ENCODE measurements around the gene MIER1.
"Not testable (repeated sequence)": the region's sequence is repeated elsewhere in the genome, so short reads cannot be mapped to it uniquely, and the experiment has no call there.

The MIER1 gene

GRCh38 chr1:66924756-66925557, at the start of gene MIER1, which contains the start of gene DNAI4:
Gene MIER1 (plus strand): TSS chr1:66924990. CDS start chr1:66925029, 39 bp downstream.
Gene DNAI4 (minus strand): TSS chr1:66924856. CDS start chr1:66924831, 25 bp downstream.
- peak; percentile 92 for DNase-seq (ENCODE audit: low read depth)

DNA sequence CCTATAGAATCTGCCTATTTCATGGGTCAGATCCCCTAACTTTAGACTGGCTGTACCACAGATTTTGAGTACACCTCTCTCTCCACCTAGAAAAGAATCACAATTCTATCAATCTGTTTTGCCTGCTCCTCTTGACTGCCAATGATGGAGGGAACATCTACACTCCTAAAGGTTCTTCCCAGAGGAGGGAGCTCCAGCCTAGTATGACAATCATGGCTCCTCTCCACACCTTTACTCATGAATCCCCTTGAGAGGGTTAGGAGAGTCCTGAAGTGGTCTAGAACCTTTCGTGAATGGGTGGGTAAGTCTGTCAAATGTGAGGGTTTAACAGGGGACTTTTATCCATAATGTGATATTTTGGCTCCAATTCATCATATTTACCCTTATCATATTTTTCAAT, 48.1 kb upstream of the MIER1 start:
- no peak for DNase-seq (ENCODE audit: low read depth)

DNA sequence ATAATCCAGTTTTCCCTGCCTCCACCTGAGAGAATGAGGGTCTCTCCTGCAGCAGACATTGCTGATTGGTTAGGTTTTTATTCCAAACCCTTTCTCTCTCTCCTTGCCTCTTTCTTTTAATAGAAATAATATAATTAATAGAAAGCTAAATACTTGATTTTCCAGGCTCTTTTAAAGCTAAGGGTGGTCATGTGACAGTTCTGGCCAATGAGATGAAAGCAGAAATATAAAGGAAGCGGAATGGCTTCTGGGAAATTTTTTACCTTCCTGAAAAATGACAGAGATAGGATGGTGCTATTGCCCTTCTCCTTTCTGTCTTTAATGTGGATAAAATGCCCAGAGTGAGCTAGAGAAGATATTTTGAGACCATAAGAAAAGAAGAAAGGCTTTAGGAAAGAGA, 35.8 kb upstream of the MIER1 start:
- DNase-seq (ENCODE audit: low read depth), result no peak

- no peak for DNase-seq (ENCODE audit: low read depth)
These were observed 34.2 kb upstream of the MIER1 start for GRCh38 chr1:66890621-66891020.

DNA sequence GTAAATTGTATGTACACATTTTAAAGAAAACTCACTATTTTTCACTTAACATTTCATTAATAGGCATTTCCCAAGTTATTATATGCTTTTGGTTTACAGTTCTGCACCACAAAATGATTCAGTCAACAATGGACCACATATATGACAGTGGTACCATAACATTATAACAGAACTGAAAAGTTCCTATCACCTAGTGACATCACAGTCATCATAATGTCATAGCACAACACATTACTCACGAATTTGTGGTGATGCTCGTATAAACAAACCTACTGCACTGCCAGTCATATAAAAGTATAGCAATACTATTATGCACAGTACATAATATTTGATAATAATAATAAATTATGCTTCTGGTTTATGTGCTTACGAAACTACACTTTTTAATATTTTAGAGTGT, 31.1 kb upstream of the MIER1 start:
- no peak for DNase-seq (ENCODE audit: low read depth)

DNA sequence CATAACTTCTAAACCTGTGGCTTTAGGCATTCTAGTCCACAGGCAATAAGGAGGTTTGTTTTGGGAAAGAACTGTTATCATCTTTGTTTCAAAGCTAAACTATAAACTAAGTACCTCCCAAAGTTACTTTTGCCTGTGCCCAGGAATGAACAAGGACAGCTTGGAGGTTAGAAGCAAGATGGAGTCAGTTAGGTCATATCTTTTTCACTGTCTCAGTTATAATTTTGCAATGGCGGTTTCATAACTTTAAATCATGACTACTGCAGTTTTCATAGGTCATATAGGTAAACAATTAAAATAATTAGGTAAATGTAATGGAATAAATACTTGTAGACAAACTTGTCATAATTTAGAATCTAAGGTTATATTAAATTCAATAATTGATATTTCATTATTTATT, 9.6 kb upstream of the MIER1 start:
- DNase-seq (ENCODE audit: low read depth), result not testable (repeated sequence)

DNA sequence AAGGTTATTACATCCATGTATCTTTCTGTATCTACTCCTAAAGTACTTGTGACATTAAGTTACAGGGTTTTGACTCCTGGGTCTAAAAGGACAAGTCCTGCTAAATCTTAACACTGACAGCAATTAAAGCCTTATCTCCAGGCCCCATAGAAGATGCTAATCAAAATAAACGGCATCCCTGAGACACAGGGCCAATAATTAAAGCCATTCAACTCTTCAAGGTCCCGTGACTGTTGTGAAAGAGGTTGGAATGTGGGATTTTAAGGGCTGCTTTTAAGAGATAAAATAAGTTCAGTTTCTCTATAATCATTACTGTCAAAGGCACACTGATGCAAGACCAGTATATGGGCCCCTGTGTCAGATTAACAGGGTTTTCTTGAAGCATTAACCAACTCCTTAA, 8.5 kb upstream of the MIER1 start:
- no peak for DNase-seq (ENCODE audit: low read depth)

DNA sequence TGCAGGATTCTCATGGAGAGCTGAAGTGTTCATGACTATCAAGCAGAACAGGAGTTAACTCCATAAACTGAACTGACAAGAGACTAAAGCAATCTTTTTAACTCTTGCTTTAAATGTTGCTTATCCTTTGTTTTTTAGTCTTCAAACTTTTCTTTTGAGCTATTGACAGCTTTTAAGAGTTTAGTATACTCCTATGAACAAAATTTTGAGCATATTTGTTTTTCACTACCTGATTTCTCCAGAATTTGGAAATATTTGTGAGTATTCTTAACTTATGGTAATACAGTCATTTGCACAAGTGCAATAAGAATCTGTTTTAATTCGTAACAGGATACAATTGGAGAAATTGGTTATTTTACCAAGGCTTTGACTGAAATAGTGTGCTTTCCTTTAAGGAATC, 7.3 kb upstream of the MIER1 start:
- no peak for DNase-seq (ENCODE audit: low read depth)

DNA sequence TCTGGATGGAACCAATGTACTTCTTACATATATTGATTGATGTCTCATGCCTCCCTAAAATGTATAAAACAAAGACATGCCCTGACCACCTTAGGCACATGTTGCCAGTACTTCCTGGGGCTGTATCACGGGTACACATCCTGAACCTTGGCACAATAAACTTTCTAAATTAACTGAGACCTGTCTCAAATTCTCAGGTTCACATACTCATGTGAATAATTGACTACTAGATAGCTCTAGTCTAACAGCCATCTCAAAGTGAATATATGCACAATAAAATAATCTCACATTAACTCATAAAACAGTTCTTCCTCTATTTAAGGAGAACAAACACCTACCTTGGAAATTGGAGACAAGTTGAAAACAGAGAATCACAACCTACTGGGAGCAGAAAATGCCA, 5.7 kb upstream of the MIER1 start:
- DNase-seq (ENCODE audit: low read depth), result no peak

DNA sequence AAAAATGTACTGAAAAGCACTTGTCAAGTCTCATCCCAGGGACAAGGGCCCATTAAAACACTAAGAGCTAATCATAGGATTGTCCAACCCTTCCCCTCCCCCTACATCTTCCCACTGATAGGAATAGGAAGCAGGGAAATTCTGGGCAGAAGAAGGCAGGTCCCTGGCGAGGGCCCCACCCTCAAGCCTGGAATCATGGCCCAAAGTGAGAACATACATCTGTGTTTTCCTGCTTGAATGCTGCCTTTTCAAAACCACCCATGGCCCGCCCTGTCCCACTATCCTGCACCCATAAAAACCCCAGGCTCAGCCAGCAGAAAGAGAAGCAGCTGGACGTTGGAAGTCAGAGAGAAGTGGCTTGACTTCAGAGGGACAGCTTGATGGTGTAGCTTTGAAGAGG, 5.0 kb upstream of the MIER1 start:
- DNase-seq (ENCODE audit: low read depth), result no peak

DNA sequence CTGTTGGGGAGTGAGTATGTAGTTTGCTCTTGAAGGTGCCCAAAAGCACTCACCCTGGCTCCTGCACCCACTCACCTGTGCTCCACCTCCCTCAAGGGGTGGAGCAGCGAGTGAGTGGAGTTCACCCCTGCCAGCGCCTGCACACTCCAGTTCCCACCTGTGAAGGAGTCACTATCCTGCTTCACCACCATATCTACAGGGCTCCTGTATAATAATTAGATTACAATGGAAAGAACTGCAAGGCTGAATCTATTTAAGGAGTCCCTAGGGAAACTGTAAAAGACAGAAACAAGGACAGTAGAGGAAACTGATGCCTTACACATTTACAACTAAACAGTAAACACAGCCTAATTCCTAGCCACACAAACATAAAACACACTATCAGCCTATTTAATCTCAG, 4.2 kb upstream of the MIER1 start:
- DNase-seq (ENCODE audit: low read depth), result no peak

DNA sequence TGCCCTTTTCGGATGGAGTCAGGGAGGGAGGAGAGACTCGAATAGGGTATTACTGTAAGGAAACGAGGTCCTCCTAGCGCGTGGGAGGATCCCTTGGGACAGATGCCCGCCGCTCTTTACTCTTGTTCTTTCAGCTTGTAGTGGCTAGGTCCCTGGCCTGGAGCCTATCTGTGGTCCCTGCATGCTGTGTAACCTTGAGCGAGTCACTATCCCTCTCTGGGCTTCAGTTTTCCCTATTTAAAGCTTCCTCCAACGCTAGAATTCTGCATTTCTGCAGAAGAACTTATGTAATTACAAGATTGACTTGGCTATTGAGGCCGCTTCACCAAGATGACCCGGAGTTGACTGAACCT, 744 bp downstream of the MIER1 start:
- DNase-seq (ENCODE audit: low read depth), result no peak

DNA sequence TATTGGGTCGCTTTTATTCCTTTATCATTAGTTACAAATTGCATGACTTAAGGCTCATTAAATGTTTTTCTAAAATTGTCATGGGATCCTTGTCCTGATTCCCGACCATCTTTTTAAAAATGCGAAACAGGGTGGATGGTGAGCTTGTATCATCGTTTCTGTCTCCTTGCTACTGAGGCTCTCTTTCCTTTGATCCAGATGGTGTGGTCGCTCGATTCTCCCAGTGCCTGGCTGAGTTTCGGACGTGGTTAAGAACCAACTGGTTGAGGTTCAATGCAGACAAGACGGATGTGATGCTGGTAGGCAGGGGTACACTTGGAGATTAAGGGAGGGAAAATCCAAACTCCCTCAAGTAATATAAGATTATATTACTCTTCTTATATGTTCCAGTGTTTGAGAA, 1.2 kb downstream of the MIER1 start:
- DNase-seq (ENCODE audit: low read depth), result no peak

- DNase-seq (ENCODE audit: low read depth), result no peak
These were observed 2.7 kb downstream of the MIER1 start for GRCh38 chr1:66927528-66927927.

DNA sequence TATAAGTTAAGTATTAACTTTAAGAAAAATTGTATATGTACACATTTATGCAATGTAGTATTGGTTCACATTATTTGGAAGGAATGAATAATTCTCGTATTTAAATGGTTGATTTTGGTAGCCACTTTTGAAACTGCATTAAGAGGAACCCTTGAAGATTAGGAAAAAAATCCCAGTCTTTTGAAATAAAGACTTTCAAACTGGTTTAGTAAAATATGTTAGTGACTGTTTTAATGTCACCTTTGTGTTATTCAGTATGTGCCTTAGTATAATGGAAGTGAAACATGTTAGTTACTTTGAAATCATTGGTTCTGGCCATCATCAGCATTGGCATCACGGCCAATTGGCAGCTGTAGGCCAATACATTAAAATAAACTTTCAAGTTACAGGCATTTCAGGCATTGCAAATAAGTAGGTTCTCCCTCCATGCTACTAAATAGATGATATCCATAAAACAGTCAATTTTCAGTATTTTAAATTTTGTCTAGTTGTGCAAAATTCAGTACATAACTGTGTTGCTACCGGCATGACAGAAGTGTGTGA, 4.4 kb downstream of the MIER1 start:
- no peak for DNase-seq (ENCODE audit: low read depth)

- no peak for DNase-seq (ENCODE audit: low read depth)
These were observed 4.9 kb downstream of the MIER1 start for GRCh38 chr1:66929691-66929998.

- peak; percentile 90 for DNase-seq (ENCODE audit: low read depth)
These were observed 5.4 kb downstream of the MIER1 start for GRCh38 chr1:66929999-66930822.

- DNase-seq (ENCODE audit: low read depth), result no peak
These were observed 6.0 kb downstream of the MIER1 start for GRCh38 chr1:66930823-66931174.

- DNase-seq (ENCODE audit: low read depth), result no peak
These were observed 6.8 kb downstream of the MIER1 start for GRCh38 chr1:66931590-66931989.

DNA sequence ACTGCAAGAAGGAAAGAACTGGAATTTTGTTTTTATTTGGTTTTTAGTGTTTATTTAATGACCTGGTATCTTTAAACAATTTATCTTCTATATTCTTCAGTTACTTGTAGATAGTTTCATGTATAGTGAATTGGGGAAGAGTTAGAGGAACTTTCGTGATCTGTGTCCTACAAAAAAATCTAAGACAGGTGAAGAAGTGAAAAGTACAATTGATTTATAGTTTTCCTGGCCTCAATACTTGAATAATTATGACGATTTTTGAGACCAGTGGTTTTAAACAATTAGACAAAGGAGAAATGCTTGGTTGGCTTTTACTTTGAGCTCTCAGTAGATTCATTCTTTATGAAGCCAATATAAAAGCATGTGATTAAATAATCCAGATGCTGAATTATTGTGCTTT, 7.5 kb downstream of the MIER1 start:
- DNase-seq (ENCODE audit: low read depth), result no peak

- no peak for DNase-seq (ENCODE audit: low read depth)
These were observed 9.3 kb downstream of the MIER1 start for GRCh38 chr1:66933887-66934700.

DNA sequence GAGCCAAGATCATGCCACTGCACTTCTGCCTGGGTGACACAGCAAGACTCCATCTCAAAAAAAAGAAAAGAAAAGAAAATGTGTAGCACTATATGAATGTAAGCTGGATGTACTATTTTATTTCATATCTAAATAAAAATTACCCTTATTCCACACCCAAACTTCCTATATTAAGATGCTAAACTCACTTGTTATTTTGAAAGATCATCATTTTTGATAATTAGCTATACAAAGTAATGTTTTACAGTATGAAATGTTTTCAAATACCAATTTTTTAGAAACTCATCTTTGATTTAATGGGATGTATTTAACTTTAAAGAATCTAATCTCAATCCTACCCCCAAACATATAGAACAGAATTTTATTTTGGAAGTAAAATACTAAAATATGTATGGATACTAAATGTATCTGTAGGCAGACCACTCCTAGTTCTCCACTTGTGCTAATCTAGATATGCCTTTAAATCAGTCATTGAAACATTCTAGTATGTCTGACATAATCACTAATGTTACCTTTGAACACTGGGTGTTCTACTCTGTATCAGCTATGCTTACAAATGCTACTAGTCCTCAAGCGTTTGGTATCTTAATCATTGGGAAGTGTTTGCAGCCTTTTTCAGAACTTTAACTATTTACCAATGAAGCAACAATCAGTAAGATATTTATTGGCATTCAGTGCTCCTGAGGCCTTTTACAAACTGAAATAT, 12.9 kb downstream of the MIER1 start:
- DNase-seq (ENCODE audit: low read depth), result no peak
